Panc1 (cell line): ENCODE measurements around the gene CA9. TPM values are rescaled to one million over a fixed set of nuclear protein-coding genes. Genes with fewer than 3 reads are reported as not detected.

Source experiments
- ATAC-seq: fragments of 200-7000 bp; cut with Tn5 transposase; 2 replicates; pipeline ENCODE4 v1.9.1; 2020; ENCODE audit warnings: mild to moderate bottlenecking, moderate library complexity
- BruUV-seq: library from RNA; stranded (reverse); fragments of 400-500 nt; replicated peaks from 2 replicates; lab custom pipeline; 2021; lab: Mats Ljungman, UMichigan
- CTCF ChIA-PET: fragments of 300-600 bp; sonication (Branson Sonifier 250); formaldehyde crosslinking; loops from one replicate; lab custom pipeline; 2022; ENCODE audit warnings: antibody characterized with exemption; lab: Charles Lee
- POLR2A ChIA-PET: fragments of 300-600 bp; sonication (Branson Sonifier 250); formaldehyde crosslinking; loops from one replicate; lab custom pipeline; 2022; ENCODE audit warnings: antibody characterized with exemption; lab: Charles Lee
- DNase-seq: peaks from one replicate; pipeline ENCODE4 v3.0.0-alpha.2; 2010; ENCODE audit warnings: low read depth, low spot score
- H3K27ac ChIP-seq: 2 replicates; pipeline ENCODE4 v1.5.1; 2011; ENCODE audit warnings: mild to moderate bottlenecking, low read length, inconsistent platforms
- H3K27me3 ChIP-seq: fragments of 200-500 bp; sonication (Bioruptor generic); 2 replicates; pipeline ENCODE4 v1.6.0; 2014; ENCODE audit warnings: low read length, inconsistent platforms; ENCODE audit not compliant: control insufficient read depth, insufficient read depth
- H3K36me3 ChIP-seq: fragments of 200-500 bp; sonication (Bioruptor generic); 2 replicates; pipeline ENCODE4 v1.5.1; 2014; ENCODE audit warnings: inconsistent platforms, mild to moderate bottlenecking, low read length, moderate library complexity; ENCODE audit not compliant: control insufficient read depth, insufficient read depth
- H3K4me1 ChIP-seq: 2 replicates; pipeline ENCODE4 v1.5.1; 2011; ENCODE audit warnings: inconsistent platforms, mild to moderate bottlenecking, low read length, moderate library complexity; ENCODE audit not compliant: control insufficient read depth, insufficient read depth
- H3K4me3 ChIP-seq, 2 experiments: 2 replicates each; pipeline ENCODE4 v1.5.1; 2011 to 2012; ENCODE audit warnings: low read depth in 2 of 2, low read length in 2 of 2, mild to moderate bottlenecking in 2 of 2, inconsistent platforms in 1 of 2, moderate library complexity in 1 of 2
- H3K9me3 ChIP-seq: fragments of 200-500 bp; sonication (Bioruptor generic); 2 replicates; pipeline ENCODE4 v1.5.1; 2014; ENCODE audit warnings: low read depth, mild to moderate bottlenecking, inconsistent platforms, low read length, moderate library complexity; ENCODE audit not compliant: control insufficient read depth, insufficient read depth
- CTCF ChIP-seq: fragments of 450-650 bp; IDR thresholded peaks from 2 replicates; pipeline ENCODE4 v1.5.1; 2017; ENCODE audit warnings: mild to moderate bottlenecking
- POLR2AphosphoS5 ChIP-seq: IDR thresholded peaks from 2 replicates; pipeline ENCODE4 v1.6.1; 2012; ENCODE audit warnings: mild to moderate bottlenecking, low read depth, low read length, moderate library complexity
- REST ChIP-seq, 2 experiments: IDR thresholded peaks; 2 replicates each; pipeline ENCODE4 v1.6.1; 2011 to 2012; ENCODE audit warnings: low read depth in 2 of 2, control low read depth in 1 of 2, low read length in 1 of 2, mild to moderate bottlenecking in 1 of 2, moderate library complexity in 1 of 2; ENCODE audit not compliant: insufficient read depth in 1 of 2
- SIN3A ChIP-seq: IDR thresholded peaks from 2 replicates; pipeline ENCODE4 v1.6.1; 2012; ENCODE audit warnings: low read depth, mild to moderate bottlenecking, low read length, moderate library complexity, borderline replicate concordance; ENCODE audit not compliant: insufficient read depth
- TCF7L2 ChIP-seq: IDR thresholded peaks from 2 replicates; pipeline ENCODE4 v1.6.1; 2011; ENCODE audit warnings: mild to moderate bottlenecking, low read depth, low read length, inconsistent platforms
- in situ Hi-C: cut with HindIII; loops from 2 replicates; pipeline ENCODE4 v1.10.0; 2016; ENCODE audit warnings: low sequenced_read_pairs, low pct_unique_long_range_greater_than_20kb
- intact Hi-C: fragments of 100-400 bp; cut with micrococcal nuclease; formaldehyde crosslinking; loops from one replicate; pipeline ENCODE4 v1.10.0; 2022; ENCODE audit not compliant: unreplicated experiment
- total RNA-seq: library from RNA; stranded (reverse); gene quantifications from one replicate; pipeline ENCODE4 v1.2.1, GENCODE V29; 2021; ENCODE audit not compliant: unreplicated experiment

The CA9 gene
- total RNA-seq, 1 experiment from 2014 or later = 0.31 TPM

- CTCF ChIA-PET = interaction anchor here (1.1 kb wide), 1 partner anchor 37 kb away, joined by 3 read pairs; no protein-coding TSS in a partner anchor
- in situ Hi-C loops (no loop called here), intact Hi-C loops (no loop called here)
- Histone ChIP-seq H3K4me3 (no peak overlapping the region), H3K4me1 (no peaks in the 10 kb centered on the region), H3K36me3 (peaks cover 15% of the 10 kb centered on the region; the same call in 1 of the 2 replicates), H3K27me3 (no peaks in the 10 kb centered on the region), H3K9me3 (no peaks in the 10 kb centered on the region), H3K27ac (no peak overlapping the region)
- TF ChIP-seq TCF7L2 = no peak
- no peak for TF ChIP-seq SIN3A
- TF ChIP-seq POLR2AphosphoS5 = no peak
- no peak for TF ChIP-seq REST (IDR thresholded peaks at IDR 0.05; ENCODE audit: insufficient read depth in 1 of 2, low read depth in 2 of 2, low read length in 1 of 2)
- no peak for TF ChIP-seq CTCF
- DNase-seq = no peak
- no TSS peak for BruUV-seq
- POLR2A ChIA-PET = no interaction called here
- ATAC-seq = no peak
Measured at GRCh38 chr9:35698231-35698630, 24.5 kb downstream of the CA9 start.

GRCh38 chr9:35700031-35700430 is 26.3 kb downstream of the CA9 start:
- in situ Hi-C loops = no loop called here
- Histone ChIP-seq H3K9me3 (no peaks in the 10 kb centered on the region), H3K4me1 (no peaks in the 10 kb centered on the region), H3K27ac (no peak overlapping the region), H3K4me3 (no peak overlapping the region), H3K27me3 (no peaks in the 10 kb centered on the region), H3K36me3 (peaks cover 23% of the 10 kb centered on the region)
- DNase-seq (no peak), ATAC-seq (no peak)
- ChIA-PET CTCF (no interaction called here), POLR2A (no interaction called here)
- TF ChIP-seq REST (IDR thresholded peaks at IDR 0.05; ENCODE audit: insufficient read depth in 1 of 2, low read depth in 2 of 2, low read length in 1 of 2) = no peak
- no peak for TF ChIP-seq POLR2AphosphoS5
- no peak for TF ChIP-seq SIN3A
- no peak for TF ChIP-seq TCF7L2
- TF ChIP-seq CTCF = no peak
- no TSS peak for BruUV-seq
- intact Hi-C loops = no loop called here
